Endothelial cell of umbilical vein (primary cell): ENCODE measurements around the gene LAMA5. TPM values are rescaled to one million over a fixed set of nuclear protein-coding genes. Genes with fewer than 3 reads are reported as not detected.

Source experiments
- BruUV-seq: library from RNA; stranded (reverse); fragments of 400-500 nt; replicated peaks from 2 replicates; lab custom pipeline; 2021; lab: Mats Ljungman, UMichigan
- CTCF ChIA-PET: fragments of 300-600, 350-600 bp; sonication (Branson Sonifier 250); formaldehyde crosslinking; loops from one replicate; lab custom pipeline; 2021; ENCODE audit warnings: antibody characterized with exemption, inconsistent platforms; lab: Charles Lee
- POLR2A ChIA-PET: fragments of 300-600, 350-600 bp; sonication (Branson Sonifier 250); formaldehyde crosslinking; loops from one replicate; lab custom pipeline; 2021; ENCODE audit warnings: antibody characterized with exemption, inconsistent platforms; lab: Charles Lee
- DNase-seq: peaks from one replicate; pipeline ENCODE4 v3.0.0-alpha.2; 2011; ENCODE audit warnings: low read depth, low spot score
- FAIRE-seq: peaks from 2 replicates; lab custom pipeline; 2011; peaks lifted over from hg19 to GRCh38; lab: Jason Lieb, UNC
- H2AFZ ChIP-seq: 2 replicates; pipeline ENCODE4 v1.6.0; 2012; ENCODE audit warnings: low read depth, low read length, control low read depth, inconsistent platforms
- H3K27ac ChIP-seq: 2 replicates; pipeline ENCODE4 v1.5.1; 2011; ENCODE audit warnings: low read depth, mild to moderate bottlenecking, control low read depth, low read length, moderate library complexity; ENCODE audit not compliant: insufficient read depth
- H3K27me3 ChIP-seq, 2 experiments: 2 replicates each; pipeline versions ENCODE4 v1.6.0 to v1.6.1; 2011; ENCODE audit warnings: low read length in 2 of 2, mixed read lengths in 1 of 2; ENCODE audit not compliant: control insufficient read depth in 2 of 2, insufficient read depth in 2 of 2
- H3K36me3 ChIP-seq, 2 experiments: 2 replicates in 1 of 2; 3 replicates in 1 of 2; pipeline ENCODE4 v1.5.1; 2011; ENCODE audit warnings: low read length in 2 of 2, mild to moderate bottlenecking in 1 of 2, moderate library complexity in 1 of 2; ENCODE audit not compliant: control insufficient read depth in 2 of 2, insufficient read depth in 2 of 2; ENCODE audit errors: extremely low read depth in 1 of 2
- H3K4me1 ChIP-seq: 3 replicates; pipeline ENCODE4 v1.5.1; 2011; ENCODE audit warnings: mild to moderate bottlenecking, low read length; ENCODE audit not compliant: control insufficient read depth, insufficient read depth; ENCODE audit errors: extremely low read depth
- H3K4me2 ChIP-seq: 2 replicates; pipeline ENCODE4 v1.6.1; 2011; ENCODE audit warnings: low read length, control low read depth, mixed read lengths; ENCODE audit not compliant: insufficient read depth
- H3K4me3 ChIP-seq, 3 experiments: fragments of 200-600 bp in 1 of 3; sonication (generic), shearing (Covaris generic) in 1 of 3; replicated peaks in 1 of 3; 2 replicates each; pipeline ENCODE4 v1.5.1; 2011 to 2016; ENCODE audit warnings: control low read depth in 3 of 3, low read length in 3 of 3, mild to moderate bottlenecking in 2 of 3, inconsistent platforms in 1 of 3, low read depth in 1 of 3, moderate library complexity in 1 of 3; ENCODE audit not compliant: insufficient read depth in 1 of 3
- H3K79me2 ChIP-seq: 2 replicates; pipeline ENCODE4 v1.6.0; 2012; ENCODE audit warnings: low read length, inconsistent platforms; ENCODE audit not compliant: control insufficient read depth, insufficient read depth
- H3K9ac ChIP-seq: replicated peaks from 2 replicates; pipeline ENCODE3; 2011; ENCODE audit warnings: low read length, control low read depth; ENCODE audit not compliant: insufficient read depth; ENCODE audit errors: extremely low read depth
- H3K9me1 ChIP-seq: replicated peaks from 3 replicates; pipeline ENCODE4 v1.6.0; 2011; ENCODE audit warnings: mild to moderate bottlenecking, low read length; ENCODE audit not compliant: control insufficient read depth, insufficient read depth; ENCODE audit errors: extremely low read depth
- H3K9me3 ChIP-seq: replicated peaks from 2 replicates; pipeline ENCODE4 v1.5.1; 2012; ENCODE audit warnings: low read length, inconsistent platforms; ENCODE audit not compliant: control insufficient read depth, insufficient read depth
- H4K20me1 ChIP-seq: replicated peaks from 2 replicates; pipeline ENCODE3; 2011; ENCODE audit warnings: mild to moderate bottlenecking, low read length; ENCODE audit not compliant: control insufficient read depth, insufficient read depth; ENCODE audit errors: extremely low read depth
- EZH2 ChIP-seq: IDR thresholded peaks from 2 replicates; pipeline ENCODE4 v1.6.1; 2012; ENCODE audit warnings: borderline replicate concordance, low read depth, mild to moderate bottlenecking, moderate library complexity, low read length, inconsistent platforms; ENCODE audit not compliant: severe bottlenecking
- FOS ChIP-seq: IDR thresholded peaks from 2 replicates; pipeline ENCODE4 v1.6.1; 2011; ENCODE audit warnings: mild to moderate bottlenecking, low read length, moderate library complexity, borderline replicate concordance; ENCODE audit not compliant: insufficient read depth
- GATA2 ChIP-seq: IDR thresholded peaks from 2 replicates; pipeline ENCODE4 v1.7.0; 2011; ENCODE audit warnings: low read depth, mild to moderate bottlenecking, moderate library complexity, mixed read lengths, low read length; ENCODE audit not compliant: insufficient read length, insufficient read depth
- JUN ChIP-seq: IDR thresholded peaks from 2 replicates; pipeline ENCODE4 v1.6.1; 2011; ENCODE audit warnings: borderline replicate concordance, low read depth; ENCODE audit not compliant: insufficient read length, insufficient read depth
- MYC ChIP-seq: IDR thresholded peaks from one replicate; pipeline ENCODE4 v1.6.1; 2011; ENCODE audit warnings: mild to moderate bottlenecking, low read depth, low read length
- POLR2A ChIP-seq: IDR thresholded peaks from 2 replicates; pipeline ENCODE4 v1.6.1; 2012; ENCODE audit warnings: low read depth, mild to moderate bottlenecking, control low read depth, low read length
- POLR2AphosphoS5 ChIP-seq: IDR thresholded peaks from 2 replicates; pipeline ENCODE4 v1.6.1; 2012; ENCODE audit warnings: low read depth, mild to moderate bottlenecking, control low read depth, low read length, moderate library complexity; ENCODE audit not compliant: insufficient read depth
- dilution Hi-C: fragments of 300-500 bp; cut with MboI; formaldehyde crosslinking; loops from one replicate; pipeline ENCODE4 v1.15.0; 2019; ENCODE audit warnings: low sequenced_read_pairs; ENCODE audit not compliant: extremely low pct_ligation_motif_present
- intact Hi-C: fragments of 100-400 bp; cut with micrococcal nuclease; formaldehyde crosslinking; loops from one replicate; pipeline ENCODE4 v1.10.0; 2022
- polyA plus RNA-seq, 4 experiments: library from polyadenylated mRNA; depleted of rRNA in 3 of 4; stranded (reverse) in 3 of 4; unstranded in 1 of 4; fragments of >200 nt; gene quantifications; 2 replicates each; pipeline versions ENCODE4 v1.2.1 to v1.2.3, GENCODE V29; 2011 to 2012; ENCODE audit warnings: missing spikeins in 1 of 4
- total RNA-seq: library from RNA; stranded (reverse); gene quantifications from 2 replicates; pipeline ENCODE4 v1.2.3, GENCODE V29; 2021
- TF ChIP-seq, protein P1 (sequence below), 2 donors: IDR thresholded peaks; 1 replicate in 1 of 2; 2 replicates in 1 of 2; pipeline ENCODE4 v1.5.1; 2011; ENCODE audit warnings: low read length in 2 of 2, mild to moderate bottlenecking in 2 of 2, moderate library complexity in 2 of 2, control low read depth in 1 of 2, inconsistent platforms in 1 of 2, low read depth in 1 of 2; ENCODE audit not compliant: insufficient read depth in 1 of 2; ENCODE audit errors: extremely low read depth in 1 of 2
- TF ChIP-seq, protein P2 (sequence below): IDR thresholded peaks from 2 replicates; pipeline ENCODE4 v1.6.1; 2011; ENCODE audit not compliant: insufficient read depth, insufficient read length

The LAMA5 gene
- total and polyA plus RNA-seq, 2 donors (not counting 3 experiments of a cell fraction or from before 2014, with no cell fraction given) = 24.0 to 145 TPM

DNA sequence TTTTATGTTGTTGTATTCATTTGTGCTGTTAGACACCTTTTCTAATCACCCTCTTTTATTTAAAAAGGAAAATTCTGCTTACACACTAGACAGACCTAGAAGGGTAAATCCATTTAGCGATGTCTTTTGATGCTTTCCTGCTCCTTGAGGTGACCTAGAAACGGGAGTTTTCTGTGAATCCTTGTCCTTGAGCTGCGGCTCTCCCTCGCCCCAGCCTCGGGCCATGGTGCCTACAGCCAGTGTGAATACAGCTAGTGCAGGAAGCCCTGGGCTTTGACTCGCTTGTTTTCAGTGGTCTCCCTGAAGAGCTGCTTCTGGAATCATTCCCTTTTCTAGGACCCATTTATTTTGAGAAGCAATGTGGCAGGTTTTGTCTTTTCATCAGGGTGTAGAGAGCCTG lies 82.0 kb downstream of the LAMA5 start:
- Histone ChIP-seq H3K27me3 (no peaks in the 10 kb centered on the region), H2AFZ (no peak overlapping the region), H3K9ac (no peak overlapping the region), H4K20me1 (no peaks in the 10 kb centered on the region), H3K79me2 (no peaks in the 10 kb centered on the region), H3K27ac (peak overlapping the region; percentile 91), H3K4me2 (no peak overlapping the region), H3K4me3 (no peak overlapping the region), H3K9me3 (no peaks in the 10 kb centered on the region), H3K4me1 (peaks cover 19% of the 10 kb centered on the region), H3K9me1 (no peaks in the 10 kb centered on the region), H3K36me3 (peaks cover 5 to 27% of the 10 kb centered on the region in 2 experiments)
- POLR2A ChIA-PET = no interaction called here
- no peak for FAIRE-seq
- no TSS peak for BruUV-seq
- no peak for DNase-seq
- intact Hi-C loops (loop anchor here (2.0 to 5.0 kb wide), 2 partner anchors 46 to 83 kb away; partner anchors contain the start of gene OSBPL2), dilution Hi-C loops (no loop called here)
- TF ChIP-seq GATA2 (no peak), JUN (no peak), FOS (no peak), EZH2 (no peak), MYC (no peak), POLR2AphosphoS5 (no peak), POLR2A (no peak)
- TF ChIP-seq, protein P1, sequence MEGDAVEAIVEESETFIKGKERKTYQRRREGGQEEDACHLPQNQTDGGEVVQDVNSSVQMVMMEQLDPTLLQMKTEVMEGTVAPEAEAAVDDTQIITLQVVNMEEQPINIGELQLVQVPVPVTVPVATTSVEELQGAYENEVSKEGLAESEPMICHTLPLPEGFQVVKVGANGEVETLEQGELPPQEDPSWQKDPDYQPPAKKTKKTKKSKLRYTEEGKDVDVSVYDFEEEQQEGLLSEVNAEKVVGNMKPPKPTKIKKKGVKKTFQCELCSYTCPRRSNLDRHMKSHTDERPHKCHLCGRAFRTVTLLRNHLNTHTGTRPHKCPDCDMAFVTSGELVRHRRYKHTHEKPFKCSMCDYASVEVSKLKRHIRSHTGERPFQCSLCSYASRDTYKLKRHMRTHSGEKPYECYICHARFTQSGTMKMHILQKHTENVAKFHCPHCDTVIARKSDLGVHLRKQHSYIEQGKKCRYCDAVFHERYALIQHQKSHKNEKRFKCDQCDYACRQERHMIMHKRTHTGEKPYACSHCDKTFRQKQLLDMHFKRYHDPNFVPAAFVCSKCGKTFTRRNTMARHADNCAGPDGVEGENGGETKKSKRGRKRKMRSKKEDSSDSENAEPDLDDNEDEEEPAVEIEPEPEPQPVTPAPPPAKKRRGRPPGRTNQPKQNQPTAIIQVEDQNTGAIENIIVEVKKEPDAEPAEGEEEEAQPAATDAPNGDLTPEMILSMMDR (IDR thresholded peaks at IDR 0.05; ENCODE audit: extremely low read depth in 1 of 2, insufficient read depth in 1 of 2, low read depth in 1 of 2, low read length in 2 of 2) = no peak
- TF ChIP-seq, protein P2, sequence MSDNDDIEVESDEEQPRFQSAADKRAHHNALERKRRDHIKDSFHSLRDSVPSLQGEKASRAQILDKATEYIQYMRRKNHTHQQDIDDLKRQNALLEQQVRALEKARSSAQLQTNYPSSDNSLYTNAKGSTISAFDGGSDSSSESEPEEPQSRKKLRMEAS = no peak
- CTCF ChIA-PET = interaction anchor here (1.2 to 2.2 kb wide), 3 partner anchors 10 to 274 kb away, joined by 4 to 10 read pairs (median 10); no protein-coding TSS in a partner anchor
